ENCODE data around the gene SNX11. TPM values are rescaled to one million over a fixed set of nuclear protein-coding genes. Genes with fewer than 3 reads are reported as not detected.

The SNX11 gene
- total and polyA plus RNA-seq, 2 of the 8 experiments (the other 6 are each of a cell fraction or from before 2014, with no cell fraction given): 21.1 to 21.4 TPM

- TF ChIP-seq E2F6 (IDR thresholded peaks at IDR 0.05): no peak
Observed at GRCh38 chr17:48161127-48161905, 53.8 kb downstream of the SNX11 start (continued).
